Astrocyte of the cerebellum (primary cell): Measurements from ENCODE around the gene OR6Y1.

Experiments
- DNase-seq: peaks from one replicate; pipeline ENCODE4 v3.0.0-alpha.2; 2011; ENCODE audit warnings: low read depth
- H3K4me3 ChIP-seq: 2 replicates; pipeline ENCODE4 v1.5.1; 2011; ENCODE audit warnings: mild to moderate bottlenecking, low read depth, low read length, moderate library complexity
- CTCF ChIP-seq: IDR thresholded peaks from 2 replicates; pipeline ENCODE4 v1.5.1; 2012; ENCODE audit warnings: low read length, low read depth, moderate library complexity, mild to moderate bottlenecking; ENCODE audit errors: missing control alignments
- in situ Hi-C: cut with HindIII; loops from 2 replicates; pipeline ENCODE4 v1.10.0; 2017; ENCODE audit warnings: low sequenced_read_pairs

Gene OR6Y1

GRCh38 chr1:158534496-158534895, 19.7 kb downstream of the OR6Y1 start:
- no peak for DNase-seq
- TF ChIP-seq CTCF, result no peak
- in situ Hi-C loops, result no loop called here

GRCh38 chr1:158527190-158527815, 26.9 kb downstream of the OR6Y1 start:
- no peak for TF ChIP-seq CTCF
- in situ Hi-C loops, result no loop called here
- no peak overlapping the region for H3K4me3 ChIP-seq
- DNase-seq, result no peak

More at GRCh38 chr1:158534496-158534895, 19.7 kb downstream of the OR6Y1 start:
- no peak overlapping the region for H3K4me3 ChIP-seq

GRCh38 chr1:158521666-158522058, 32.5 kb downstream of the OR6Y1 start:
- no peak for TF ChIP-seq CTCF
- DNase-seq, result no peak

GRCh38 chr1:158520955-158521665, 33.1 kb downstream of the OR6Y1 start:
- H3K4me3 ChIP-seq, result no peak overlapping the region
- in situ Hi-C loops, result no loop called here
- no peak for TF ChIP-seq CTCF
- DNase-seq, result no peak

More at GRCh38 chr1:158521666-158522058, 32.5 kb downstream of the OR6Y1 start:
- in situ Hi-C loops, result no loop called here
- no peak overlapping the region for H3K4me3 ChIP-seq

GRCh38 chr1:158520021-158520420, 34.2 kb downstream of the OR6Y1 start:
- TF ChIP-seq CTCF, result no peak
- H3K4me3 ChIP-seq, result no peak overlapping the region
- in situ Hi-C loops, result no loop called here
- no peak for DNase-seq

GRCh38 chr1:158516966-158517365, 37.2 kb downstream of the OR6Y1 start:
- DNase-seq, result no peak
- TF ChIP-seq CTCF, result no peak
- H3K4me3 ChIP-seq, result no peak overlapping the region
- in situ Hi-C loops, result no loop called here
